K562 (cell line): Measurements from ENCODE around the gene ACSL3. TPM values are rescaled to one million over a fixed set of nuclear protein-coding genes. Genes with fewer than 3 reads are reported as not detected.

Experiments used
- ATAC-seq: fragments of 200-7000 bp; cut with Tn5 transposase; 3 replicates; pipeline ENCODE4 v1.9.1; 2020; ENCODE audit warnings: moderate library complexity
- BruUV-seq: library from RNA; stranded (reverse); fragments of 400-500 nt; replicated peaks from 2 replicates; lab custom pipeline; 2021; lab: Mats Ljungman, UMichigan
- CTCF ChIA-PET: fragments of 300-600 bp; formaldehyde crosslinking; extraction: SDS; loops from one replicate; lab custom pipeline; 2021; ENCODE audit warnings: low intra/inter-chr PET ratio; lab: Yijun Ruan, JAX
- POLR2A ChIA-PET: fragments of 300-600, 350-650 bp; sonication (Branson Sonifier 250); formaldehyde crosslinking; extraction: SDS; loops from one replicate; lab custom pipeline; 2021; ENCODE audit warnings: antibody characterized with exemption, inconsistent platforms; lab: Yijun Ruan, JAX
- DNase-seq, 4 experiments: peaks; one replicate each; pipeline versions ENCODE4 v3.0.0 to v3.0.0-alpha.2; 2011 to 2018; ENCODE audit warnings: low spot score in 3 of 4, mixed read lengths in 3 of 4; ENCODE audit errors: extremely low read depth in 1 of 4
- FAIRE-seq: peaks from 2 replicates; lab custom pipeline; 2011; peaks lifted over from hg19 to GRCh38; lab: Jason Lieb, UNC
- H2AFZ ChIP-seq: 2 replicates; pipeline ENCODE4 v1.6.0; 2011; ENCODE audit warnings: low read depth, low read length, control low read depth, inconsistent platforms
- H3K27ac ChIP-seq: fragments of 200-600 bp; 3 replicates; pipeline ENCODE4 v1.8.0; 2011; ENCODE audit warnings: low read depth, mild to moderate bottlenecking, control low read depth, inconsistent platforms, low read length, moderate library complexity, mixed read lengths; ENCODE audit errors: extremely low read depth
- H3K27me3 ChIP-seq, 2 experiments: fragments of 300-600 bp in 1 of 2; 2 replicates in 1 of 2; 3 replicates in 1 of 2; pipeline versions ENCODE4 v1.6.0 to v1.8.0; 2011; ENCODE audit warnings: inconsistent platforms in 2 of 2, low read length in 2 of 2, mild to moderate bottlenecking in 1 of 2, mixed read lengths in 1 of 2, moderate library complexity in 1 of 2; ENCODE audit not compliant: control insufficient read depth in 2 of 2, insufficient read depth in 2 of 2
- H3K36me3 ChIP-seq: fragments of 300-600 bp; 3 replicates; pipeline ENCODE4 v1.8.0; 2011; ENCODE audit warnings: mild to moderate bottlenecking, low read length, inconsistent platforms; ENCODE audit not compliant: control insufficient read depth, insufficient read depth
- H3K4me1 ChIP-seq, 2 experiments: fragments of 200-600 bp in 1 of 2; replicated peaks in 1 of 2; 2 replicates in 1 of 2; 3 replicates in 1 of 2; pipeline versions ENCODE4 v1.5.1 to v1.8.0; 2011; ENCODE audit warnings: inconsistent platforms in 2 of 2, low read length in 2 of 2, mild to moderate bottlenecking in 1 of 2, mixed read lengths in 1 of 2, moderate library complexity in 1 of 2; ENCODE audit not compliant: control insufficient read depth in 2 of 2, insufficient read depth in 2 of 2
- H3K4me2 ChIP-seq: 2 replicates; pipeline ENCODE4 v1.6.1; 2011; ENCODE audit warnings: low read length, control low read depth, inconsistent platforms, mixed read lengths; ENCODE audit not compliant: insufficient read depth
- H3K4me3 ChIP-seq: fragments of 200-600 bp; sonication (generic), shearing (Covaris generic); 2 replicates; pipeline ENCODE4 v1.5.1; 2016; ENCODE audit warnings: control low read depth, inconsistent platforms
- H3K79me2 ChIP-seq: fragments of 200-600 bp; 3 replicates; pipeline ENCODE4 v1.8.0; 2011; ENCODE audit warnings: low read length, inconsistent platforms; ENCODE audit not compliant: control insufficient read depth, insufficient read depth
- H3K9ac ChIP-seq, 2 experiments: 2 replicates each; pipeline versions ENCODE4 v1.6.0 to v1.6.1; 2011; ENCODE audit warnings: low read depth in 2 of 2, low read length in 2 of 2, control low read depth in 1 of 2, inconsistent platforms in 1 of 2, mild to moderate bottlenecking in 1 of 2, mixed read lengths in 1 of 2; ENCODE audit not compliant: insufficient read depth in 1 of 2
- H3K9me1 ChIP-seq: one replicate; pipeline ENCODE4 v1.6.0; 2011; ENCODE audit warnings: inconsistent platforms, mild to moderate bottlenecking, low read length, moderate library complexity; ENCODE audit not compliant: control insufficient read depth, insufficient read depth
- H3K9me3 ChIP-seq: replicated peaks from 2 replicates; pipeline ENCODE4 v1.5.1; 2011; ENCODE audit warnings: low read depth, low read length, inconsistent platforms; ENCODE audit not compliant: control insufficient read depth, insufficient read depth
- H4K20me1 ChIP-seq: replicated peaks from 2 replicates; pipeline ENCODE4 v1.6.1; 2011; ENCODE audit warnings: low read length, inconsistent platforms, mixed read lengths; ENCODE audit not compliant: control insufficient read depth, insufficient read depth
- CHD4 ChIP-seq: fragments of 200-600 bp; sonication (generic); IDR thresholded peaks from 3 replicates; pipeline ENCODE4 v1.6.1; 2012; ENCODE audit warnings: low read depth, mild to moderate bottlenecking, mixed read lengths, low read length, inconsistent platforms; ENCODE audit not compliant: insufficient read depth, insufficient replicate concordance, poor library complexity, severe bottlenecking
- DMBX1 ChIP-seq: fragments of 250-450 bp; sonication (Bioruptor Pico); IDR thresholded peaks from 2 replicates; pipeline ENCODE4 v1.8.0; 2022; ENCODE audit warnings: inconsistent platforms, mild to moderate bottlenecking, moderate library complexity, borderline replicate concordance
- FOXA1 ChIP-seq: fragments of 450-650 bp; IDR thresholded peaks from 2 replicates; pipeline ENCODE4 v1.6.1; 2016; ENCODE audit warnings: mild to moderate bottlenecking, borderline replicate concordance
- HOXB6 ChIP-seq: fragments of 250-450 bp; sonication (Bioruptor Pico); IDR thresholded peaks from 2 replicates; pipeline ENCODE4 v1.5.1; 2022; ENCODE audit warnings: mild to moderate bottlenecking, borderline replicate concordance
- KDM5B ChIP-seq: fragments of 200-600 bp; sonication (generic); IDR thresholded peaks from 2 replicates; pipeline ENCODE4 v1.6.1; 2012; ENCODE audit warnings: low read depth, mild to moderate bottlenecking, moderate library complexity, low read length, control low read depth, inconsistent platforms; ENCODE audit not compliant: insufficient replicate concordance
- NFE2 ChIP-seq: IDR thresholded peaks from 2 replicates; pipeline ENCODE4 v1.6.1; 2014; ENCODE audit warnings: antibody characterized with exemption, low read depth
- PHF20 ChIP-seq: fragments of 450-650 bp; IDR thresholded peaks from 2 replicates; pipeline ENCODE4 v1.6.1; 2018; ENCODE audit not compliant: partially characterized antibody
- ZNF282 ChIP-seq: sonication (generic); formaldehyde crosslinking; IDR thresholded peaks from 2 replicates; pipeline ENCODE4 v1.8.1; 2023; ENCODE audit warnings: missing genetic modification reagents
- ZNF764 ChIP-seq: fragments of 250-450 bp; sonication (Bioruptor Pico); IDR thresholded peaks from 2 replicates; pipeline ENCODE4 v1.4.0; 2020; ENCODE audit warnings: low read depth, mild to moderate bottlenecking, moderate library complexity
- WGBS: fragments of 100-300 bp; shearing (Covaris generic); methylation state at CpG from one replicate; pipeline ENCODE4 v1.1.6; 2016; ENCODE audit warnings: low coverage, mixed read lengths; ENCODE audit not compliant: insufficient coverage; ENCODE audit errors: missing lambda C conversion rate; 5-methylcytosine and 5-hydroxymethylcytosine counted together
- in situ Hi-C: fragments of 300-500 bp; cut with MboI; formaldehyde crosslinking; loops from 4 replicates; pipeline ENCODE4 v1.15.0; 2018; ENCODE audit warnings: inconsistent platforms, mixed read lengths
- intact Hi-C: fragments of 100-400 bp; cut with micrococcal nuclease; formaldehyde crosslinking; loops from 2 replicates; pipeline ENCODE4 v1.14.2; 2022
- polyA plus RNA-seq, 8 experiments: library from polyadenylated mRNA; depleted of rRNA in 4 of 8; stranded (reverse) in 5 of 8; unstranded in 3 of 8; fragments of >200 nt; fragmentation: Nextera tagmentation in 2 of 8; fragmentation: Illumina TruSeq in 1 of 8; extraction: Ambion mirVana in 2 of 8; extraction: Trizol in 1 of 8; gene quantifications; 2 replicates each; pipeline versions ENCODE4 v1.2.1 to v1.2.3, GENCODE V29; 2011 to 2014; ENCODE audit warnings: inconsistent platforms in 1 of 8, missing spikeins in 1 of 8
- total RNA-seq, 7 experiments: library from RNA; depleted of rRNA in 6 of 7; stranded (reverse); fragments of >200 nt in 6 of 7; fragmentation: Illumina TruSeq in 2 of 7; extraction: Trizol in 2 of 7; gene quantifications; 2 replicates each; pipeline versions ENCODE4 v1.2.1 to v1.2.3, GENCODE V29; 2011 to 2021; ENCODE audit warnings: low replicate concordance in 1 of 7

ACSL3 gene
- total and polyA plus RNA-seq, 9 of the 15 experiments (the other 6 are each of a cell fraction or from before 2014, with no cell fraction given) = 21.3 to 123 (median 85.2) TPM

- FAIRE-seq (no peak), ATAC-seq (no peak; the same call in 2 of the 3 replicates), DNase-seq (no peak)
- intact Hi-C loops (no loop called here), in situ Hi-C loops (no loop called here)
- ChIA-PET POLR2A (no interaction called here), CTCF (no interaction called here)
- Histone ChIP-seq H2AFZ (no peak overlapping the region), H3K4me1 (peaks cover 0 to 9% of the 10 kb centered on the region in 2 experiments; a peak in 2 of 5 replicates), H3K36me3 (peaks cover 16% of the 10 kb centered on the region; the same call in 2 of the 3 replicates), H3K27me3 (no peaks in the 10 kb centered on the region), H3K79me2 (peaks cover 76% of the 10 kb centered on the region), H3K4me2 (no peak overlapping the region), H3K4me3 (no peak overlapping the region), H3K27ac (no peak overlapping the region), H3K9me3 (no peaks in the 10 kb centered on the region), H3K9me1 (no peaks in the 10 kb centered on the region), H3K9ac (no peak overlapping the region), H4K20me1 (0 out of 2 replicates have a peak, but pooled peaks cover 9% of the 10 kb centered on the region)
- no TSS peak for BruUV-seq
- TF ChIP-seq ZNF282 = no peak
- no peak for TF ChIP-seq HOXB6 (CRISPR knock-in tag)
- no peak for TF ChIP-seq KDM5B
- TF ChIP-seq PHF20 = no peak
- TF ChIP-seq CHD4 = no peak
- TF ChIP-seq NFE2 = no peak
- 91% methylated on average over 1 of the region's 1 CpG for WGBS
Observed at GRCh38 chr2:222892761-222893160, 31.9 kb downstream of the ACSL3 start.

- in situ Hi-C loops = no loop called here
- Histone ChIP-seq H4K20me1 (0 out of 2 replicates have a peak, but pooled peaks cover 9% of the 10 kb centered on the region), H3K79me2 (peaks cover 76% of the 10 kb centered on the region), H3K9me3 (no peaks in the 10 kb centered on the region), H3K4me1 (peaks cover 0 to 9% of the 10 kb centered on the region in 2 experiments; a peak in 2 of 5 replicates), H3K9me1 (no peaks in the 10 kb centered on the region), H3K4me2 (no peak overlapping the region), H3K4me3 (no peak overlapping the region), H3K27ac (no peak overlapping the region), H3K27me3 (no peaks in the 10 kb centered on the region), H3K9ac (no peak overlapping the region), H3K36me3 (peaks cover 8% of the 10 kb centered on the region; the same call in 2 of the 3 replicates), H2AFZ (no peak overlapping the region)
- CTCF ChIA-PET = no interaction called here
- ATAC-seq = no peak
- POLR2A ChIA-PET = no interaction called here
- 93% methylated on average over 4 of the region's 4 CpGs for WGBS
- no peak for DNase-seq
- BruUV-seq = no TSS peak
- intact Hi-C loops = no loop called here
- no peak for TF ChIP-seq FOXA1
- no peak for TF ChIP-seq DMBX1
- no peak for TF ChIP-seq ZNF764
- no peak for FAIRE-seq
Observed at GRCh38 chr2:222893716-222894115, 32.9 kb downstream of the ACSL3 start.
